ENCODE data around the gene GART.
"Not testable (repeated sequence)": the region's sequence is repeated elsewhere in the genome, so short reads cannot be mapped to it uniquely, and the experiment has no call there.

DNA sequence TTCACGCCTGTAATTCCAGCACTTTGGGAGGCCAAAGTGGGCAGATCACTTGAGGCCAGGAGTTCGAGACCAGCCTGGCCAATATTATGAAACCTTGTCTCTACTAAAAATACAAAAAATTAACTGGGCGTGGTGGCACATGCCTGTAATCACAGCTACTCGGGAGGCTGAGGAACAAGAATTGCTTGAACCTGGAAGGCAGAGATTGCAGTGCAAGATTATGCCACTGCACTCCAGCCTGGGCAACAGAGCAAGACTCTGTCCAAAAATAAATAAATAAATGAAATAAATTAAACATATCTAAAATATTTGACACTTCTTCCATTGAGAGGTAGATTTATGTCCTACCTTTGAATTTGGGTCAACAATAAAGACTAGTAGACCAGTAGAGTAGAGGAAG is 72.7 kb downstream of the GART start:
- TF ChIP-seq, protein P1, sequence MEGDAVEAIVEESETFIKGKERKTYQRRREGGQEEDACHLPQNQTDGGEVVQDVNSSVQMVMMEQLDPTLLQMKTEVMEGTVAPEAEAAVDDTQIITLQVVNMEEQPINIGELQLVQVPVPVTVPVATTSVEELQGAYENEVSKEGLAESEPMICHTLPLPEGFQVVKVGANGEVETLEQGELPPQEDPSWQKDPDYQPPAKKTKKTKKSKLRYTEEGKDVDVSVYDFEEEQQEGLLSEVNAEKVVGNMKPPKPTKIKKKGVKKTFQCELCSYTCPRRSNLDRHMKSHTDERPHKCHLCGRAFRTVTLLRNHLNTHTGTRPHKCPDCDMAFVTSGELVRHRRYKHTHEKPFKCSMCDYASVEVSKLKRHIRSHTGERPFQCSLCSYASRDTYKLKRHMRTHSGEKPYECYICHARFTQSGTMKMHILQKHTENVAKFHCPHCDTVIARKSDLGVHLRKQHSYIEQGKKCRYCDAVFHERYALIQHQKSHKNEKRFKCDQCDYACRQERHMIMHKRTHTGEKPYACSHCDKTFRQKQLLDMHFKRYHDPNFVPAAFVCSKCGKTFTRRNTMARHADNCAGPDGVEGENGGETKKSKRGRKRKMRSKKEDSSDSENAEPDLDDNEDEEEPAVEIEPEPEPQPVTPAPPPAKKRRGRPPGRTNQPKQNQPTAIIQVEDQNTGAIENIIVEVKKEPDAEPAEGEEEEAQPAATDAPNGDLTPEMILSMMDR (conservative IDR thresholded peaks at IDR 0.05; ENCODE audit: low read length): not testable (repeated sequence)
- not testable (repeated sequence) for TF ChIP-seq EZH2phosphoT487 (IDR thresholded peaks at IDR 0.05; ENCODE audit: borderline replicate concordance, low read depth, low read length)

Data from OCI-LY7 (cell line).